Spleen (tissue), 7 donors: ENCODE results near the gene P2RX1.

Experiments
- POLR2A ChIP-seq, 3 donors: fragments of 450-650 bp; IDR thresholded peaks; one replicate each; pipeline ENCODE4 v1.5.1; 2017; ENCODE audit warnings: antibody characterized with exemption in 3 of 3, mild to moderate bottlenecking in 1 of 3
- POLR2AphosphoS5 ChIP-seq, 3 donors: sonication (generic); formaldehyde crosslinking; IDR thresholded peaks; one replicate each; pipeline ENCODE4 v1.5.1; 2017; ENCODE audit warnings: antibody characterized with exemption in 3 of 3
- TF ChIP-seq, protein P1 (sequence below), 11 experiments: fragments of 200-600 bp in 7 of 11; fragments of 450-650 bp in 4 of 11; sonication (generic) in 4 of 11; IDR thresholded peaks in 8 of 11; conservative IDR thresholded peaks in 3 of 11; 1 replicate in 7 of 11; 2 replicates in 4 of 11; pipeline versions ENCODE4 v1.4.0 to v1.8.0; 2016 to 2021; ENCODE audit warnings: antibody characterized with exemption in 11 of 11, inconsistent platforms in 4 of 11, mild to moderate bottlenecking in 1 of 11
- donor health status: DM: no; HTN: no; CAD: no; lungs with moderate emphysema.
- donor health status: DM: no; HTN: no; CAD: no.
- donor health status: DM: no; HTN: no; CAD: no.

DNA sequence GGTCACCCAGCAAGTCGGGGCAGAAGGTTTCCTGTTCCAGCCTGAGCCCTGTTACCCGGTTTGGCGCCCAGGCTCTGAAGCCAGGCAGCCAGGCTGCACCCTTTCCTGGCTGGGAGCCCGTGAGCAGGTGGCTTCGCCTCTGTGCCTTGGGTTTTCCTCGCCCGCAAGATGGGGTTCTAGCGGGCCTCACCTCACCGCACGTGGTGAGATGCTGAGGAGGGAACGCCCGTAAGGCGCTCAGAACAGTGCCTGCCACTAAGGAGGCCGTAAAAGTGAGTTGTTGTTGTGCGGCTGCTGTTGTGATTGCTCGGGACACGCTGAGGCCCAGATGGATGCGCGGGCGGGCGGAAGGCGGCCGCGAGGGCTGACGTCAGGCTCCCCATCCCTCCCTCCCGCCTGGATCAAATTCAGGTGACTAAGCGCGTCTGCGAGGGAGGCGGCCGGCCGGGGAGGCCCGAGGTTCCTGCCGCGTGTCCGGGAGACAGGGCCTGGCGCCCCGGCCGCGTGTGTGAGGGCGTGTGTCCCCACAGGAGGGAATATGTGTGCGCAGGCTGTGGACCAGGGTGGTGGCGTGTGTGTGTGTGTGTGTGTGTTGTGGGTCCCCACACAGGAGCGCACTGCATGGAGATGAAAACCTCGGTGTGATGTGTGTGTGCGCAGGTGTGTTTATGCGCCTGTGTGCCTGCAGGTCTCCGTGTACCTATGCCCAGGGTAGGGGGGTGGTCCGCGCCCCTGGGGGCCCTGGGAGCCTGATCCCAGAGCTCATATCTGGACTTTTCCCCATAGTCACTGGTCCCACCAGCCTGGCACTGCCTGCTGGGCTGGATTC lies 27.7 kb downstream of the P2RX1 start:
- TF ChIP-seq, protein P1, sequence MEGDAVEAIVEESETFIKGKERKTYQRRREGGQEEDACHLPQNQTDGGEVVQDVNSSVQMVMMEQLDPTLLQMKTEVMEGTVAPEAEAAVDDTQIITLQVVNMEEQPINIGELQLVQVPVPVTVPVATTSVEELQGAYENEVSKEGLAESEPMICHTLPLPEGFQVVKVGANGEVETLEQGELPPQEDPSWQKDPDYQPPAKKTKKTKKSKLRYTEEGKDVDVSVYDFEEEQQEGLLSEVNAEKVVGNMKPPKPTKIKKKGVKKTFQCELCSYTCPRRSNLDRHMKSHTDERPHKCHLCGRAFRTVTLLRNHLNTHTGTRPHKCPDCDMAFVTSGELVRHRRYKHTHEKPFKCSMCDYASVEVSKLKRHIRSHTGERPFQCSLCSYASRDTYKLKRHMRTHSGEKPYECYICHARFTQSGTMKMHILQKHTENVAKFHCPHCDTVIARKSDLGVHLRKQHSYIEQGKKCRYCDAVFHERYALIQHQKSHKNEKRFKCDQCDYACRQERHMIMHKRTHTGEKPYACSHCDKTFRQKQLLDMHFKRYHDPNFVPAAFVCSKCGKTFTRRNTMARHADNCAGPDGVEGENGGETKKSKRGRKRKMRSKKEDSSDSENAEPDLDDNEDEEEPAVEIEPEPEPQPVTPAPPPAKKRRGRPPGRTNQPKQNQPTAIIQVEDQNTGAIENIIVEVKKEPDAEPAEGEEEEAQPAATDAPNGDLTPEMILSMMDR (IDR thresholded peaks at IDR 0.05 in 8 of 11, conservative IDR thresholded peaks at IDR 0.05 in 3 of 11), result no peak
- TF ChIP-seq POLR2A (IDR thresholded peaks at IDR 0.05), result no peak
- no peak for TF ChIP-seq POLR2AphosphoS5 (IDR thresholded peaks at IDR 0.05)
